Breast epithelium (tissue), 3 donors: ENCODE results near the gene SKAP2.

Source experiments
- CTCF ChIP-seq, 3 donors: fragments of 450-650 bp; IDR thresholded peaks; one replicate each; pipeline ENCODE4 v1.5.1; 2016 to 2017; ENCODE audit warnings: antibody characterized with exemption in 3 of 3, mild to moderate bottlenecking in 3 of 3, moderate library complexity in 3 of 3
- POLR2A ChIP-seq: fragments of 450-650 bp; IDR thresholded peaks from one replicate; pipeline ENCODE4 v1.6.1; 2016; ENCODE audit warnings: antibody characterized with exemption, mild to moderate bottlenecking, moderate library complexity

DNA sequence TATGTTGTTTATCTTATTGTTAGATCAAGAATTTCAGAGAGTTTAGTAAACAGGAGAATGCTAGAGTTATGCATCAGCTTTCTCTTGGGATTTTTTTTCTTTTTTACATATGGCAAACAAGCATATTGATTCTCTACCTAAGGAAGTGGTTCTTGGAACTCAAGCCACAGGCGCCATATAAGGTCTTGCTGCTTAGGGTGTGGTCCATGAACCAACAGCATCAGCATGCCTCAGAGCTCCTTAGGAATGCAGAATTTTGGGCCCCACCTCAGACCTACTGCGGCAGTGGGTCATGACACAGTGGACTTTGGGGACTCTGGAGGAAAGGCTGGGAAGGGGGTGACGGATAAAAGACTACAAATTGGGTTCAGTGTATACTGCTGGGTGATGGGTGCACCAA is 230.8 kb downstream of the SKAP2 start:
- TF ChIP-seq CTCF (IDR thresholded peaks at IDR 0.05) (no peak), POLR2A (no peak)
